MM.1S (cell line): ENCODE measurements around the gene ANKRD52.

Experiments
- DNase-seq: peaks from one replicate; pipeline ENCODE4 v3.0.0-alpha.2; 2015
- H2AFZ ChIP-seq: fragments of 300-600 bp; sonication (generic); 2 replicates; pipeline ENCODE4 v1.6.0; 2016; ENCODE audit warnings: antibody characterized with exemption, low read length
- H3F3A ChIP-seq: fragments of 300-600 bp; sonication (generic); 2 replicates; pipeline ENCODE4 v1.6.1; 2016; ENCODE audit warnings: mild to moderate bottlenecking, antibody characterized with exemption, low read length, moderate library complexity, mixed read lengths; ENCODE audit not compliant: insufficient read depth
- H3K27ac ChIP-seq: fragments of 300-600 bp; sonication (generic); 2 replicates; pipeline ENCODE4 v1.5.1; 2016; ENCODE audit warnings: mild to moderate bottlenecking, low read length
- H3K27me3 ChIP-seq: fragments of 300-600 bp; sonication (generic); replicated peaks from 2 replicates; pipeline ENCODE4 v1.6.0; 2016; ENCODE audit warnings: low read length; ENCODE audit not compliant: insufficient read depth
- H3K36me3 ChIP-seq: fragments of 300-600 bp; sonication (generic); replicated peaks from 2 replicates; pipeline ENCODE4 v1.6.1; 2016; ENCODE audit warnings: mild to moderate bottlenecking, low read length, mixed read lengths; ENCODE audit not compliant: insufficient read depth
- H3K4me1 ChIP-seq: fragments of 300-600 bp; sonication (generic); 2 replicates; pipeline ENCODE4 v1.6.1; 2016; ENCODE audit warnings: low read length, mixed read lengths
- H3K4me2 ChIP-seq: fragments of 300-600 bp; sonication (generic); 2 replicates; pipeline ENCODE4 v1.6.0; 2016; ENCODE audit warnings: low read depth, low read length
- H3K4me3 ChIP-seq: fragments of 300-600 bp; sonication (generic); 2 replicates; pipeline ENCODE4 v1.5.1; 2016; ENCODE audit warnings: low read length, mixed read lengths
- H3K79me2 ChIP-seq: fragments of 300-600 bp; sonication (generic); 2 replicates; pipeline ENCODE4 v1.6.1; 2016; ENCODE audit warnings: mixed run types, low read length, mixed read lengths
- H3K9ac ChIP-seq: fragments of 300-600 bp; sonication (generic); 2 replicates; pipeline ENCODE4 v1.6.1; 2016; ENCODE audit warnings: low read length, mixed read lengths
- H3K9me2 ChIP-seq: fragments of 300-600 bp; sonication (generic); replicated peaks from 2 replicates; pipeline ENCODE4 v1.6.1; 2016; ENCODE audit warnings: mild to moderate bottlenecking, low read length, mixed read lengths; ENCODE audit not compliant: insufficient read depth
- H3K9me3 ChIP-seq: fragments of 300-600 bp; sonication (generic); replicated peaks from 2 replicates; pipeline ENCODE4 v1.6.1; 2016; ENCODE audit warnings: mild to moderate bottlenecking, low read length, mixed read lengths; ENCODE audit not compliant: insufficient read depth
- H4K20me1 ChIP-seq: fragments of 300-600 bp; sonication (generic); 2 replicates; pipeline ENCODE4 v1.6.1; 2016; ENCODE audit warnings: mild to moderate bottlenecking, low read length, moderate library complexity, mixed read lengths; ENCODE audit not compliant: insufficient read depth
- EZH2 ChIP-seq: fragments of 300-600 bp; sonication (generic); optimal IDR thresholded peaks from 2 replicates; pipeline ENCODE3; 2017; ENCODE audit warnings: low read depth, mild to moderate bottlenecking, antibody characterized with exemption, low read length, mixed read lengths
- EZH2phosphoT487 ChIP-seq: fragments of 300-600 bp; sonication (generic); IDR thresholded peaks from 2 replicates; pipeline ENCODE4 v1.6.1; 2018; ENCODE audit warnings: antibody characterized with exemption, low read length
- TF ChIP-seq, protein P1 (sequence below): fragments of 300-600 bp; sonication (generic); IDR thresholded peaks from 2 replicates; pipeline ENCODE4 v1.5.1; 2016; ENCODE audit warnings: antibody characterized with exemption, low read length, mixed read lengths

The ANKRD52 gene

DNA sequence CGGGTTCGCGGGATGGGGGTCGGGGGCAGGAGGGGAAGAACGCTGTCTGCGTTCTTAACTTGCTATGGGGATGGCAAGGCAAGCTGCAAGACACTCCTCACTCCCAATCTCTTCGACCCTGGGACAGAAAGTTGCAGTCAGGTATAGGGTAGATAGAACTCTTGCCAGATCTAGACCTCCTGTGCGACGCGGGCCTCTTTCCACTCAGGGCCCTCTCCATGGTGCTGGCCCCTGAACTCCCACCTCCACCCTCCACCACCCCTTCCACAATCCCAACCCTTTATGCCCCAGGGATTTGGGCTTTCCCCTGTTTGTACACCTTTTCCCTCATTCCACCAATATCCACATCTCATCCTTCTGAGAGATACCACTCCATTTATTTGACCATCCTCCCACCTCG, 33.2 kb downstream of the ANKRD52 start:
- TF ChIP-seq, protein P1, sequence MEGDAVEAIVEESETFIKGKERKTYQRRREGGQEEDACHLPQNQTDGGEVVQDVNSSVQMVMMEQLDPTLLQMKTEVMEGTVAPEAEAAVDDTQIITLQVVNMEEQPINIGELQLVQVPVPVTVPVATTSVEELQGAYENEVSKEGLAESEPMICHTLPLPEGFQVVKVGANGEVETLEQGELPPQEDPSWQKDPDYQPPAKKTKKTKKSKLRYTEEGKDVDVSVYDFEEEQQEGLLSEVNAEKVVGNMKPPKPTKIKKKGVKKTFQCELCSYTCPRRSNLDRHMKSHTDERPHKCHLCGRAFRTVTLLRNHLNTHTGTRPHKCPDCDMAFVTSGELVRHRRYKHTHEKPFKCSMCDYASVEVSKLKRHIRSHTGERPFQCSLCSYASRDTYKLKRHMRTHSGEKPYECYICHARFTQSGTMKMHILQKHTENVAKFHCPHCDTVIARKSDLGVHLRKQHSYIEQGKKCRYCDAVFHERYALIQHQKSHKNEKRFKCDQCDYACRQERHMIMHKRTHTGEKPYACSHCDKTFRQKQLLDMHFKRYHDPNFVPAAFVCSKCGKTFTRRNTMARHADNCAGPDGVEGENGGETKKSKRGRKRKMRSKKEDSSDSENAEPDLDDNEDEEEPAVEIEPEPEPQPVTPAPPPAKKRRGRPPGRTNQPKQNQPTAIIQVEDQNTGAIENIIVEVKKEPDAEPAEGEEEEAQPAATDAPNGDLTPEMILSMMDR: no peak
- TF ChIP-seq EZH2phosphoT487 (no peak), EZH2 (no peak)
- H3K36me3 ChIP-seq: no peaks in the 10 kb centered on the region
- H2AFZ ChIP-seq: peak overlapping the region; percentile 95
- H3F3A ChIP-seq: peaks cover 18% of the 10 kb centered on the region
- no peaks in the 10 kb centered on the region for H3K9me3 ChIP-seq
- no peaks in the 10 kb centered on the region for H4K20me1 ChIP-seq
- peak overlapping the region; percentile 81 for H3K9ac ChIP-seq
- no peaks in the 10 kb centered on the region for H3K9me2 ChIP-seq
- H3K4me2 ChIP-seq: peak overlapping the region; percentile 64
- no peak for DNase-seq
- peaks cover 26% of the 10 kb centered on the region for H3K79me2 ChIP-seq
- peaks cover 9% of the 10 kb centered on the region; the same call in 1 of the 2 replicates for H3K4me1 ChIP-seq
- peak overlapping the region; percentile 80 for H3K4me3 ChIP-seq
- no peaks in the 10 kb centered on the region for H3K27me3 ChIP-seq
- no peak overlapping the region for H3K27ac ChIP-seq

DNA sequence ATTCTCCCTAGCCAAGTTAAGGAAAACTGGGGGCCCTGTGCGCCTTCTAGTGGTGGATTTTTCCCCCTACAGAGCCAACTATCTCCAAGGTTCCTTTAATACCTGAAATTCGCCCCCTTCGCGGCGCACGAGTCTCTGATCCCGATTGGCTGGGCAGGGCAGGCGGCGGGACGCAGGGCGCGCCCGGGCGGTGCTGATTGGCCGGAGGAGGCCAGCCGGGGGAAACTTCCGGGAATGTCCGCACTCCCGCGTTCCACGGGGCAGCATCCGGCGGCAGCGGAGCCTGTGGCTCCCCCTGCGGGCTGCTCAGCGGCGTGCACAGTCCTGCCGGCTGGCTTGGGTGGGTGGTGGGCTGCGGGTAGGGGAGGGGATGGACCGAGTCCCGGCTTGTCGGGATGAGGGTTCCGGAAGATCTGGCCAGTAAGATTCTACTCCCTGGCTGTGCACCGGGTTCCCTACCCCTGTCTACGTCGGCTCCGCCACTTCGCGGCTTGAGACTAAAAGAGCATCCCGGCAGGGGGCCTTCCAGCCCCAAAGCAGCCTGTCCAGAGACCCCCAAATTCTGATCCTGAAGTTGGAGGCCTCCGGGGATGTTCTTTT, 34.0 kb downstream of the ANKRD52 start, which contains the start of gene NABP2:
Gene NABP2 (plus strand): TSS at position 241 of the 600 bp plus-strand sequence. CDS start 515 bp downstream, outside the sequence.
- H3K4me1 ChIP-seq: peaks cover 9% of the 10 kb centered on the region; the same call in 1 of the 2 replicates
- H3K9me2 ChIP-seq: no peaks in the 10 kb centered on the region
- H3K79me2 ChIP-seq: peaks cover 32% of the 10 kb centered on the region
- TF ChIP-seq EZH2phosphoT487 (no peak), EZH2 (no peak)
- TF ChIP-seq, protein P1: peak; percentile 80
- H3K4me3 ChIP-seq: peak within 1 kb of the TSS; percentile 80
- peak within 1 kb of the TSS; percentile 81 for H3K9ac ChIP-seq
- H3K36me3 ChIP-seq: no peaks in the 10 kb centered on the region
- no peaks in the 10 kb centered on the region for H4K20me1 ChIP-seq
- H3K9me3 ChIP-seq: no peaks in the 10 kb centered on the region
- peak within 1 kb of the TSS; percentile 29; the same call in 1 of the 2 replicates for H3K27ac ChIP-seq
- H2AFZ ChIP-seq: peak within 1 kb of the TSS; percentile 95
- H3K4me2 ChIP-seq: peak within 1 kb of the TSS; percentile 86
- peak; percentile 97 for DNase-seq
- H3K27me3 ChIP-seq: no peaks in the 10 kb centered on the region
- H3F3A ChIP-seq: peaks cover 18% of the 10 kb centered on the region

DNA sequence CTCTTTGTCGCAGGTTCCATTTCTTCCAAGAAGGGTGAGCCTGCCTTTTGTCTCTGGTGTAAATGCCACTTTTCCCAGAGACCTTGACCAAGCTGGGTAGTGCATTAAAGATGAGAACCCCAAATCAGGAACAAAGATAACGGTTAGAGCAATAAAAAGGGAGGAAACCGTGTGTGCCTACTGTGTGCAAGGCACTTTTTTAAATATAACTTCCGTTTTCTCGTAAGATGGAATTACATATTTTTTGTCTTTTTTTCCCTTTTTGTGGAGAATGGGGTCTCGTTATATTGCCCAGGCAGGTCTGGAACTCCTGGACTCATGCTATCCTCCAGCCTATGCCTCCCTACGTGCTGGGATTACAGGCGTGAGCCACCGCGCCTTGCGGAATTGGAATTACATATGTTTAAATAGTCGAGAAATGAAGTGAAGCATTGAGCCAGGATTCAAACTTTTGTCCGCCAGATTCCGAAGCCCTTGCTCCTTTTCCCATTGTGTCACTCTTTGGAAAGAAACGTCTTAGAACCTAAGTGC, 34.5 kb downstream of the ANKRD52 start:
- no peaks in the 10 kb centered on the region for H4K20me1 ChIP-seq

More for the DNA sequence above, 34.5 kb downstream of the ANKRD52 start:
- TF ChIP-seq EZH2 (no peak), EZH2phosphoT487 (no peak)
- TF ChIP-seq, protein P1: no peak
- no peaks in the 10 kb centered on the region for H3K9me3 ChIP-seq
- no peaks in the 10 kb centered on the region for H3K9me2 ChIP-seq
- DNase-seq: no peak
- peak overlapping the region; percentile 42; the same call in 1 of the 2 replicates for H3K9ac ChIP-seq
- H3K27ac ChIP-seq: peak overlapping the region; percentile 29; the same call in 1 of the 2 replicates
- H3K4me2 ChIP-seq: peak overlapping the region; percentile 86
- H3K27me3 ChIP-seq: no peaks in the 10 kb centered on the region
- peaks cover 32% of the 10 kb centered on the region for H3K79me2 ChIP-seq
- peaks cover 18% of the 10 kb centered on the region for H3F3A ChIP-seq
- H3K36me3 ChIP-seq: no peaks in the 10 kb centered on the region
- peak overlapping the region; percentile 81 for H2AFZ ChIP-seq
- peak overlapping the region; percentile 80 for H3K4me3 ChIP-seq
- peaks cover 9% of the 10 kb centered on the region; the same call in 1 of the 2 replicates for H3K4me1 ChIP-seq
